B cell (primary cell): ENCODE results near the gene DCP2. TPM values are rescaled to one million over a fixed set of nuclear protein-coding genes. Genes with fewer than 3 reads are reported as not detected.

ENCODE experiments used
- ATAC-seq: fragments of 200-7000 bp; cut with Tn5 transposase; one replicate; pipeline ENCODE4 v1.10.0; 2021; ENCODE audit warnings: low read depth, mild to moderate bottlenecking, moderate number of reproducible peaks, moderate library complexity
- CTCF ChIA-PET: fragments of 350-600 bp; sonication (Branson Sonifier 250); formaldehyde crosslinking; loops from one replicate; lab custom pipeline; 2021; ENCODE audit warnings: antibody characterized with exemption, inconsistent platforms; lab: Charles Lee
- POLR2A ChIA-PET: fragments of 350-600 bp; sonication (Branson Sonifier 250); formaldehyde crosslinking; loops from one replicate; lab custom pipeline; 2021; ENCODE audit warnings: antibody characterized with exemption; lab: Charles Lee
- DNase-seq: peaks from one replicate; pipeline ENCODE4 v3.0.0; 2013
- H2AFZ ChIP-seq: 2 replicates; pipeline ENCODE4 v1.6.1; 2012; ENCODE audit warnings: mild to moderate bottlenecking, low read depth, low read length; ENCODE audit not compliant: insufficient read depth, poor library complexity, severe bottlenecking
- H3K27ac ChIP-seq, 2 donors: 1 replicate in 1 of 2; 2 replicates in 1 of 2; pipeline ENCODE4 v1.5.1; 2012 to 2013; ENCODE audit warnings: low read length in 2 of 2, mild to moderate bottlenecking in 2 of 2, moderate library complexity in 1 of 2
- H3K27me3 ChIP-seq, 4 experiments: fragments of 200-600 bp in 1 of 4; sonication (generic) in 1 of 4; replicated peaks in 1 of 4; 1 replicate in 2 of 4; 2 replicates in 2 of 4; pipeline versions ENCODE4 v1.6.1 to v1.7.0; 2013 to 2016; ENCODE audit warnings: low read length in 3 of 4, mild to moderate bottlenecking in 2 of 4, mixed read lengths in 1 of 4, moderate library complexity in 1 of 4; ENCODE audit not compliant: insufficient read depth in 4 of 4, control insufficient read depth in 3 of 4; ENCODE audit errors: control extremely low read depth in 1 of 4
- H3K36me3 ChIP-seq, 2 experiments: replicated peaks in 1 of 2; 1 replicate in 1 of 2; 2 replicates in 1 of 2; pipeline versions ENCODE4 v1.6.1 to v1.7.1; 2013; ENCODE audit warnings: low read length in 1 of 2; ENCODE audit not compliant: insufficient read depth in 2 of 2, control insufficient read depth in 1 of 2; ENCODE audit errors: control extremely low read depth in 1 of 2, extremely low read depth in 1 of 2
- H3K4me1 ChIP-seq, 2 donors: fragments of 200-600 bp in 1 of 2; sonication (generic) in 1 of 2; 1 replicate in 1 of 2; 2 replicates in 1 of 2; pipeline versions ENCODE4 v1.5.1 to v1.6.1; 2013 to 2017; ENCODE audit warnings: low read length in 2 of 2; ENCODE audit not compliant: control insufficient read depth in 2 of 2, insufficient read depth in 2 of 2
- H3K4me2 ChIP-seq: replicated peaks from 2 replicates; pipeline ENCODE3; 2012; ENCODE audit warnings: mild to moderate bottlenecking, low read depth, low read length; ENCODE audit not compliant: poor library complexity, severe bottlenecking
- H3K4me3 ChIP-seq, 5 experiments: fragments of 200-600 bp in 1 of 5; sonication (generic) in 1 of 5; 1 replicate in 3 of 5; 2 replicates in 2 of 5; pipeline versions ENCODE4 v1.5.1 to v1.7.0; 2011 to 2016; ENCODE audit warnings: low read length in 4 of 5, mild to moderate bottlenecking in 4 of 5, low read depth in 2 of 5, control low read depth in 1 of 5, moderate library complexity in 1 of 5; ENCODE audit not compliant: insufficient read depth in 1 of 5; ENCODE audit errors: control extremely low read depth in 1 of 5, extremely low read depth in 1 of 5
- H3K79me2 ChIP-seq: fragments of 200-600 bp; sonication (generic); one replicate; pipeline ENCODE4 v1.6.0; 2016; ENCODE audit warnings: low read length; ENCODE audit not compliant: control insufficient read depth, insufficient read depth
- H3K9ac ChIP-seq: fragments of 200-600 bp; sonication (generic); 2 replicates; pipeline ENCODE4 v1.6.1; 2017; ENCODE audit warnings: mild to moderate bottlenecking, low read length, moderate library complexity
- H3K9me3 ChIP-seq, 3 donors: one replicate each; pipeline versions ENCODE4 v1.6.1 to v1.7.1; 2013; ENCODE audit warnings: low read length in 2 of 3; ENCODE audit not compliant: control insufficient read depth in 2 of 3, insufficient read depth in 1 of 3; ENCODE audit errors: control extremely low read depth in 1 of 3
- H4K20me1 ChIP-seq: 2 replicates; pipeline ENCODE4 v1.6.0; 2012; ENCODE audit warnings: mild to moderate bottlenecking, low read length; ENCODE audit not compliant: insufficient read depth, control insufficient read depth, poor library complexity, severe bottlenecking
- H3K27ac Mint-ChIP-seq: one replicate; pipeline ENCODE4 v1.8.0; 2021; ENCODE audit warnings: mixed read lengths
- H3K27me3 Mint-ChIP-seq: one replicate; pipeline ENCODE4 v1.8.0; 2021; ENCODE audit warnings: mixed read lengths
- H3K4me1 Mint-ChIP-seq: one replicate; pipeline ENCODE4 v1.8.0; 2021; ENCODE audit warnings: mixed read lengths
- H3K4me3 Mint-ChIP-seq: one replicate; pipeline ENCODE4 v1.8.0; 2021; ENCODE audit warnings: mixed read lengths
- H3K9me3 Mint-ChIP-seq: one replicate; pipeline ENCODE4 v1.8.0; 2022; ENCODE audit warnings: mixed read lengths; ENCODE audit not compliant: insufficient read depth
- CTCF ChIP-seq: fragments of 200-600 bp; IDR thresholded peaks from one replicate; pipeline ENCODE4 v1.8.0; 2022; ENCODE audit warnings: antibody characterized with exemption, mild to moderate bottlenecking
- EZH2 ChIP-seq: IDR thresholded peaks from 2 replicates; pipeline ENCODE4 v1.6.1; 2012; ENCODE audit warnings: borderline replicate concordance, low read depth, mild to moderate bottlenecking, moderate library complexity, low read length; ENCODE audit not compliant: insufficient read depth, poor library complexity, severe bottlenecking
- WGBS: methylation state at CpG from one replicate; pipeline ENCODE4 v1.1.5; 2013; ENCODE audit warnings: missing lambda C conversion rate; ENCODE audit not compliant: insufficient coverage; 5-methylcytosine and 5-hydroxymethylcytosine counted together
- intact Hi-C: fragments of 100-400 bp; cut with micrococcal nuclease; formaldehyde crosslinking; loops from one replicate; pipeline ENCODE4 v1.10.0; 2022
- polyA plus RNA-seq: library from polyadenylated mRNA; depleted of rRNA; stranded (reverse); fragments of >200 nt; gene quantifications from 2 replicates; pipeline ENCODE4 v1.2.3, GENCODE V29; 2012
- total RNA-seq, 2 donors: library from RNA; stranded (reverse); fragments of 120-200 nt in 1 of 2; gene quantifications; 1 replicate in 1 of 2; 2 replicates in 1 of 2; pipeline versions ENCODE4 v1.2.3 to v1.2.4, GENCODE V29; 2013 to 2022

Gene DCP2
- total and polyA plus RNA-seq, 2 donors (not counting 1 experiment from before 2014, with no cell fraction given) = 17.9 to 73.1 TPM

- Mint-ChIP-seq H3K27ac (no peak overlapping the region), H3K9me3 (no peaks in the 10 kb centered on the region), H3K4me3 (no peak overlapping the region), H3K4me1 (peaks cover 3% of the 10 kb centered on the region), H3K27me3 (peaks cover 10% of the 10 kb centered on the region)
- DNase-seq (no peak), ATAC-seq (no peak)
- H3K9ac ChIP-seq = no peak overlapping the region
- H3K36me3 ChIP-seq = no peaks in the 10 kb centered on the region
- no peak overlapping the region for H2AFZ ChIP-seq
- no peak for TF ChIP-seq CTCF
- no peak for TF ChIP-seq EZH2
- no peaks in the 10 kb centered on the region for H3K79me2 ChIP-seq
- no peaks in the 10 kb centered on the region for H4K20me1 ChIP-seq
- no peak overlapping the region for H3K4me2 ChIP-seq
- no peak overlapping the region for H3K27ac ChIP-seq
- ChIA-PET CTCF (no interaction called here), POLR2A (no interaction called here)
- no peaks in the 10 kb centered on the region for H3K9me3 ChIP-seq
- H3K27me3 ChIP-seq = peaks cover 0 to 4% (median 0%) of the 10 kb centered on the region in 4 experiments
- H3K4me3 ChIP-seq = no peak overlapping the region
- no peaks in the 10 kb centered on the region for H3K4me1 ChIP-seq
- 93% methylated on average over 11 of the region's 13 CpGs for WGBS
- intact Hi-C loops = no loop called here
These were observed 57.7 kb downstream of the DCP2 start for GRCh38 chr5:113034182-113034773.

- no peaks in the 10 kb centered on the region for H3K36me3 ChIP-seq
- no peaks in the 10 kb centered on the region for H3K4me1 ChIP-seq
- Mint-ChIP-seq H3K27ac (no peak overlapping the region), H3K4me3 (no peak overlapping the region), H3K9me3 (no peaks in the 10 kb centered on the region), H3K4me1 (peaks cover 3% of the 10 kb centered on the region), H3K27me3 (peaks cover 10% of the 10 kb centered on the region)
- no peaks in the 10 kb centered on the region for H4K20me1 ChIP-seq
- intact Hi-C loops = no loop called here
- H3K79me2 ChIP-seq = no peaks in the 10 kb centered on the region
- no peak overlapping the region for H3K4me3 ChIP-seq
- DNase-seq (no peak), ATAC-seq (no peak)
- POLR2A ChIA-PET = no interaction called here
- H3K27ac ChIP-seq = no peak overlapping the region
- TF ChIP-seq CTCF (no peak), EZH2 (no peak)
- no peak overlapping the region for H3K4me2 ChIP-seq
- H2AFZ ChIP-seq = no peak overlapping the region
- H3K27me3 ChIP-seq = peaks cover 0 to 5% (median 0%) of the 10 kb centered on the region in 4 experiments
- WGBS = 100% methylated on average over 1 of the region's 1 CpG
- CTCF ChIA-PET = no interaction called here
- no peak overlapping the region for H3K9ac ChIP-seq
- no peaks in the 10 kb centered on the region for H3K9me3 ChIP-seq
These were observed 58.5 kb downstream of the DCP2 start for GRCh38 chr5:113035096-113035495.
